ENCODE results near the gene ADAM12.

- TF ChIP-seq CTCF (IDR thresholded peaks at IDR 0.05; ENCODE audit: low read depth, low read length, poor library complexity, severe bottlenecking) (no peak), EZH2phosphoT487 (IDR thresholded peaks at IDR 0.05; ENCODE audit: borderline replicate concordance, low read length) (no peak)
Observed at GRCh38 chr10:126290232-126290631, 98.0 kb downstream of the ADAM12 start.

Data from DOHH2 (cell line).